Activated naive CD4-positive, alpha-beta T cell treated with anti-CD3 and anti-CD28 coated beads, Interleukin-2, amount 50 U/mL, for 24 hours (primary cell): Measurements from ENCODE around the gene AIDA.
"Not testable (repeated sequence)": the region's sequence is repeated elsewhere in the genome, so short reads cannot be mapped to it uniquely, and the experiment has no call there.

ENCODE experiments used
- H3K27ac Mint-ChIP-seq: one replicate; pipeline ENCODE4 v1.8.0; 2021; ENCODE audit warnings: mild to moderate bottlenecking, mixed read lengths
- H3K27me3 Mint-ChIP-seq: one replicate; pipeline ENCODE4 v1.8.0; 2021; ENCODE audit warnings: mixed read lengths
- H3K36me3 Mint-ChIP-seq: one replicate; pipeline ENCODE4 v1.8.0; 2021; ENCODE audit warnings: mixed read lengths
- H3K4me1 Mint-ChIP-seq: one replicate; pipeline ENCODE4 v1.8.0; 2021; ENCODE audit warnings: mixed read lengths
- H3K4me3 Mint-ChIP-seq: one replicate; pipeline ENCODE4 v1.8.0; 2021; ENCODE audit warnings: mild to moderate bottlenecking, mixed read lengths
- H3K9me3 Mint-ChIP-seq: one replicate; pipeline ENCODE4 v1.8.0; 2021; ENCODE audit warnings: mixed read lengths

Gene AIDA

GRCh38 chr1:222680080-222680479, 32.2 kb downstream of the AIDA start:
- Mint-ChIP-seq H3K4me3 (no peak overlapping the region), H3K4me1 (peaks cover 7% of the 10 kb centered on the region), H3K27me3 (no peaks in the 10 kb centered on the region), H3K27ac (no peak overlapping the region), H3K9me3 (no peaks in the 10 kb centered on the region), H3K36me3 (peaks cover 3% of the 10 kb centered on the region)

GRCh38 chr1:222670110-222670509, 42.2 kb downstream of the AIDA start:
- Mint-ChIP-seq H3K27me3 (no peaks in the 10 kb centered on the region), H3K27ac (peak overlapping the region; percentile 77), H3K9me3 (no peaks in the 10 kb centered on the region), H3K4me3 (no peak overlapping the region), H3K36me3 (peaks cover 22% of the 10 kb centered on the region), H3K4me1 (peaks cover 28% of the 10 kb centered on the region)

- not testable (repeated sequence) for H3K4me3 Mint-ChIP-seq, H3K9me3 Mint-ChIP-seq, H3K27ac Mint-ChIP-seq, H3K27me3 Mint-ChIP-seq
- Mint-ChIP-seq H3K4me1 (peaks cover 28% of the 10 kb centered on the region), H3K36me3 (peaks cover 22% of the 10 kb centered on the region)
Observed at GRCh38 chr1:222669107-222669506, 43.2 kb downstream of the AIDA start.

- not testable (repeated sequence) for H3K27me3 Mint-ChIP-seq, H3K9me3 Mint-ChIP-seq, H3K4me3 Mint-ChIP-seq, H3K27ac Mint-ChIP-seq
- peaks cover 28% of the 10 kb centered on the region for H3K4me1 Mint-ChIP-seq
- peaks cover 21% of the 10 kb centered on the region for H3K36me3 Mint-ChIP-seq
Observed at GRCh38 chr1:222668184-222668583, 44.1 kb downstream of the AIDA start.

- H3K4me1 Mint-ChIP-seq: peaks cover 28% of the 10 kb centered on the region
- H3K27me3 Mint-ChIP-seq: no peaks in the 10 kb centered on the region
- peaks cover 15% of the 10 kb centered on the region for H3K36me3 Mint-ChIP-seq
- no peaks in the 10 kb centered on the region for H3K9me3 Mint-ChIP-seq
- peak overlapping the region; percentile 41 for H3K27ac Mint-ChIP-seq
- H3K4me3 Mint-ChIP-seq: no peak overlapping the region
Observed at GRCh38 chr1:222665964-222666363, 46.3 kb downstream of the AIDA start.

- Mint-ChIP-seq H3K36me3 (peaks cover 20% of the 10 kb centered on the region), H3K9me3 (no peaks in the 10 kb centered on the region), H3K4me3 (no peak overlapping the region), H3K27me3 (no peaks in the 10 kb centered on the region), H3K27ac (no peak overlapping the region), H3K4me1 (peaks cover 19% of the 10 kb centered on the region)
Observed at GRCh38 chr1:222663431-222663934, 48.8 kb downstream of the AIDA start.

GRCh38 chr1:222657899-222658298, 54.4 kb downstream of the AIDA start:
- Mint-ChIP-seq H3K27ac (peak overlapping the region; percentile 14), H3K36me3 (peaks cover 28% of the 10 kb centered on the region), H3K4me1 (peaks cover 70% of the 10 kb centered on the region), H3K9me3 (no peaks in the 10 kb centered on the region), H3K27me3 (no peaks in the 10 kb centered on the region), H3K4me3 (no peak overlapping the region)

- H3K36me3 Mint-ChIP-seq: peaks cover 31% of the 10 kb centered on the region
- no peaks in the 10 kb centered on the region for H3K27me3 Mint-ChIP-seq
- H3K9me3 Mint-ChIP-seq: no peaks in the 10 kb centered on the region
- H3K4me3 Mint-ChIP-seq: peak overlapping the region; percentile 37
- H3K27ac Mint-ChIP-seq: peak overlapping the region; percentile 80
- peaks cover 72% of the 10 kb centered on the region for H3K4me1 Mint-ChIP-seq
Observed at GRCh38 chr1:222656391-222657155, 55.7 kb downstream of the AIDA start.

GRCh38 chr1:222654849-222655248, 57.4 kb downstream of the AIDA start:
- H3K27ac Mint-ChIP-seq: peak overlapping the region; percentile 87
- H3K27me3 Mint-ChIP-seq: no peaks in the 10 kb centered on the region
- peaks cover 31% of the 10 kb centered on the region for H3K36me3 Mint-ChIP-seq
- H3K9me3 Mint-ChIP-seq: no peaks in the 10 kb centered on the region
- H3K4me3 Mint-ChIP-seq: peak overlapping the region; percentile 61
- peaks cover 70% of the 10 kb centered on the region for H3K4me1 Mint-ChIP-seq

- H3K27ac Mint-ChIP-seq: peak overlapping the region; percentile 75
- H3K27me3 Mint-ChIP-seq: no peaks in the 10 kb centered on the region
- H3K36me3 Mint-ChIP-seq: peaks cover 26% of the 10 kb centered on the region
- peaks cover 63% of the 10 kb centered on the region for H3K4me1 Mint-ChIP-seq
- H3K4me3 Mint-ChIP-seq: peak overlapping the region; percentile 9
- H3K9me3 Mint-ChIP-seq: no peaks in the 10 kb centered on the region
Observed at GRCh38 chr1:222653178-222653827, 59.0 kb downstream of the AIDA start.

- Mint-ChIP-seq H3K4me3 (no peak overlapping the region), H3K36me3 (peaks cover 21% of the 10 kb centered on the region), H3K4me1 (peaks cover 64% of the 10 kb centered on the region), H3K9me3 (no peaks in the 10 kb centered on the region), H3K27ac (no peak overlapping the region), H3K27me3 (no peaks in the 10 kb centered on the region)
Observed at GRCh38 chr1:222652676-222653075, 59.6 kb downstream of the AIDA start.

- Mint-ChIP-seq H3K9me3 (no peaks in the 10 kb centered on the region), H3K27me3 (no peaks in the 10 kb centered on the region), H3K36me3 (no peaks in the 10 kb centered on the region), H3K27ac (peak overlapping the region; percentile 95), H3K4me1 (peaks cover 42% of the 10 kb centered on the region), H3K4me3 (peak overlapping the region; percentile 91)
Observed at GRCh38 chr1:222644636-222644980, 67.7 kb downstream of the AIDA start.

GRCh38 chr1:222643938-222644635, 68.2 kb downstream of the AIDA start:
- Mint-ChIP-seq H3K36me3 (peaks cover 2% of the 10 kb centered on the region), H3K9me3 (no peaks in the 10 kb centered on the region), H3K4me1 (peaks cover 42% of the 10 kb centered on the region)

GRCh38 chr1:222643606-222643937, 68.7 kb downstream of the AIDA start:
- H3K27me3 Mint-ChIP-seq: no peaks in the 10 kb centered on the region
- H3K27ac Mint-ChIP-seq: peak overlapping the region; percentile 95
- no peaks in the 10 kb centered on the region for H3K9me3 Mint-ChIP-seq
- H3K36me3 Mint-ChIP-seq: peaks cover 5% of the 10 kb centered on the region
- peaks cover 42% of the 10 kb centered on the region for H3K4me1 Mint-ChIP-seq
- peak overlapping the region; percentile 91 for H3K4me3 Mint-ChIP-seq

More at GRCh38 chr1:222643938-222644635, 68.2 kb downstream of the AIDA start:
- H3K4me3 Mint-ChIP-seq: peak overlapping the region; percentile 91
- no peaks in the 10 kb centered on the region for H3K27me3 Mint-ChIP-seq
- peak overlapping the region; percentile 95 for H3K27ac Mint-ChIP-seq

GRCh38 chr1:222642468-222642867, 69.8 kb downstream of the AIDA start:
- H3K4me1 Mint-ChIP-seq: peaks cover 37% of the 10 kb centered on the region
- peaks cover 6% of the 10 kb centered on the region for H3K36me3 Mint-ChIP-seq
- H3K4me3 Mint-ChIP-seq: no peak overlapping the region
- H3K9me3 Mint-ChIP-seq: no peaks in the 10 kb centered on the region
- H3K27ac Mint-ChIP-seq: peak overlapping the region; percentile 6
- H3K27me3 Mint-ChIP-seq: no peaks in the 10 kb centered on the region
